Fibroblast of skin of back (primary cell): ENCODE results near the gene KDM4C.
A peak's percentile ranks its signal among the peaks of the same experiment; 100 is the strongest.

ENCODE experiments used
- DNase-seq: peaks from one replicate; pipeline ENCODE4 v3.0.0-alpha.2; 2013

Gene KDM4C

DNA sequence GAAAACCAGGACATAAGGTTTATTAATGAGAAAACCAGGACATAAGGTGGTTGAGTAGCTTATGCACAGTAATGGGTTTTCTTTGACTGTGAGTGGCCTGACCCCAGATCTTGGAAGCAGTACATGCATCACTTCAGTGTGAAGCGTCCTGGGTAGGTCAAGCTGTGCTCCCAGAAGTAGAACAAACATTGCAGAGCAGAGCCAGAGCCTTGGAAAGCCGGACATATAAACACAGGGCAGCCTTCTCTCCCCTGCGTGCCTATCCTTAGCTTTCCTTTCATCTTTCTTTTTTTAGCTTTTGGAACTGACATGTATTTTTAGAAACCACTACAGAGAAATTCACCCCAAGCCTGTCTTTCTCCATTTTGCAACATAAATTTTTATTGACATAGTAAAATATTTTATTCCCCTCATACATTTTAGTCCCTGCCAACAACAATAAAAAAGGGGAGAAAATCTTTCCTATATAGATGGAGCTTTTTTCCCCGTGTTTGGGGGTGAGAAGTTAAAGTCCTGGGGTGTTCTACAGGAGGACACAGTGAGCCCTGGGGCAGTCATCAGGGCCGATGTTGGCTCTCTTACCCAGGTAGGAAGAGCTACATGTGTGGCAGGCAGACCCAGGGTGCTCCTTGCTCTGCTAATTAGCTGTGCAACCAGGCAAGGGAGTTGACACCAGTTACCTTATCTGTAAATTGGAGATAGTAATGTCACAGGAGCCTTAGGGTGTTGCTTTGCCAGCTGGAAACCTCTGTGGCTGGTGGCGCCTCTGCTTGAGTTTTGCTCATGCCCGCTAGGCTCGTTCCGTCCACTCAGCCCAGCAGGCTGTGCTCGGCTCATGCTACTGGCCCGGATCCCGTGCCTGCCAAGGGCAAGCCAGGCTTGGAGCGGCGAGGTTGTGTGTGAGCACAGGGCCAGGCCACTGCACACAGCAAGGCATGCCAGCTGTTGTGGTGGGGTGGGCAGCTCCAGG, 389.6 kb downstream of the KDM4C start:
- no peak for DNase-seq

DNA sequence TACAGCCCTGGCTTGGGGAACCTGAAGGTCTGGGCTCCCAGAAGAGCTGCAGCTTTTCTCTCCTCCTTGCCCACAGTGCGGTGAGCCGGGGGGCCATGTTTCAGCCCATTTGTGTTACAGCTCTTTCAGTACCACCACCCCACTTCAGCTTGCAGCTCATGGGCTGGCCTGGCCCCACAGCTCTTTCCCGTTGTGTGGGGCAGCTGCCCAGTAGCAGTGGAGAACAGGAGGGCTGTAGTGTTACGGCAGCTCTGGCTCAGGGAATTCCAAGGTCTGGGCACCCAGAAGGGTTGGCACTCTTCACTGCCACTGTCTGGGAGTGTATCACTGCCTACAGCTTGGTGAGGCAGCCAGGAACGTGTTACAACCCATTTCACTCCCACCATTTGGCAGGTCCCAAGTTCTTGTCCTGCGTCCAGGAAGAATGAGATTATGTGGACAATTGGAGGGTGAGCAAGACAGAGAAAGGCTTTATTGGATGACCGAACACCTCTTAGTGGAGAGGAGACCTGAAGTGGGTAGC, 390.5 kb downstream of the KDM4C start:
- no peak for DNase-seq

DNA sequence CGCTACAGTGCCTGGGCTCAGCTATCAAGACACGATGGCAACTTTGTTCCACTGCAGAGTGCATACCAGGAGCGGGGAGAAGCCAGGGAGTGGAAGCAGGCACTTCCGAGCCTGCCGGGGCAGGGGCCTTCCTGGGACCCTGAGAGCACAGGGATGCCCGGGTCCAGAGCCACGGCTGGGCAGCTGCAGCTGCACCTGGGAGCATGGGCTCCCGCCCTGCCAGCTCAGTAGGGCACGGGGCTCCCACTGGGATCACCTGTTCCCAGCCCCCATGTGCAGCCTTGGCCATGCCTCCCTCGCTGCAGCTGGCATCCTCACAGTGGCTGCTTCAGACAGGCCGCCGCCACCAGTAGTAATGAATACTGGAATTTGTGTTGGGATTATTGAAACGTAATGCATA, 391.5 kb downstream of the KDM4C start:
- DNase-seq, result no peak

DNA sequence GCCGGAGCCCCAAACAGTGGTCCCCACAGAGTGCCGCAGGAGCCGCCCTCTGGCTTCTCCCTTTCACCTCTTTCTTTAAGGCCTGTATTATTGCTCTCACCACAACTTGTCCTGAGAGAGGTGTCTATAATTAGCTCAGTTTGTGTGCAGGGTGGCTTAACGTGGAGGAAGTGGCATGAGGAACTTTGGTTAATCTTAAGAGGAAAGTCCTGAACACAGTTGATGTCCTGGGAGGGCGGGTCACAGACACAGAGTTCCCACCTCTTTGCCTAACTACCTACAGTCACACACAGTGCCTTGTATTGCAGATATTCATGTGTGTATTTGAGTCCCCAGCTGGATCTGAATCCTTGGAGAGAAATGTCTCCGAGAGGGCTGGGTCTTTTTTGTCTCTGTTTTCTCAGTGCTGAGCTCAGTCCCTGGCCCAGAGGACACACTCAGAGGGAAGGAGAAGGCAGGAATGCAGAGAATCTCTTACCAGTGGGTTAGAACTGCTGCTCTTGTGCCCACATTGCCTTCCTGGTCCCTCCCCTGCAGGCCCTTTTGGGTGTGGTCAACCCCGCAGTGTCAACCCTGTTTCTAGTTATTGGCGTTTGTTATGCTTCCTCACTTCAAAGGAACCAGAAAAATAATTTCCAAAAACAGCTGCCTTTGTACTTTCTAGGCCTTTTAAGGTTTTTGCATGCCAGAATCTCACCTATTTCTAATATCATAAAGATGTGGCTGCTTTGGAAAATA, 392.5 kb downstream of the KDM4C start:
- DNase-seq, result peak; percentile 22

DNA sequence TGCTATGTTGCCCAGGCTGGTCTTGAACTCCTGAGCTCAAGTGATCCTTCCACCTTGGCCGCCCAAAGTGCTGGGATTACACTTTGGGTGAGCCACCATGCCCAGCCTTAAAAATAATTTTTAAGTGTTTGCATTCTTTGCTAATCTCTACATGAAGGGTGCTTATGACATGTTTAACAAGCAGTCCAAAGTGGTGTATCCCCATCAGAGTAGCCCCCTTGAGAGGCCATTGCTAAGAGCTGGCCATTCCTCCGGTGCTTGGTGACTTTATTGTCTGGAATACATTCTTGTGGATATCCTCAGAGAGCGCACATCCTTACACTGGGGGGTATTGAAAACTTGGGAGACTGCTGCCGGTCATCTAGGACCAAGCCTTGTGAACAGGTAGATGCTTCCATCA, 395.4 kb downstream of the KDM4C start:
- DNase-seq, result no peak

DNA sequence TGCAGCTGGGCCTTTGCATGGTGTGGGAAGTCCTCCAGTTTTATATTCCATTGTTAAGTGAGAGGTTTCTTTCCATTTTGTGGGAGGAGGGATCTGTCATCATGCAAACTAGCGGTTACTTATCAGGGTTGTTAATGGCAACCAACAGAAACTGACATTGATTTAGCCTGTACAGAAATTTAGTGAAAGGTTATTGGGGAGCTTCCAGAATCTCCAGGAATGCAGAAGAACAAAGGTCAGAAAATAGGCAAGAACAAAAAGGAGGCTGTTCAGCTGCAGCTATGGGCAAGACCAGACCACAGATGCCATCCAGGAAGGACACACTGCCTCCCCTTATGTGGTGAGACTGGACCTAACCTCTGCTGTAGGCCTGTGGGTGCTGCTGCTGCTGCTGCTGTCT, 395.8 kb downstream of the KDM4C start:
- no peak for DNase-seq

DNA sequence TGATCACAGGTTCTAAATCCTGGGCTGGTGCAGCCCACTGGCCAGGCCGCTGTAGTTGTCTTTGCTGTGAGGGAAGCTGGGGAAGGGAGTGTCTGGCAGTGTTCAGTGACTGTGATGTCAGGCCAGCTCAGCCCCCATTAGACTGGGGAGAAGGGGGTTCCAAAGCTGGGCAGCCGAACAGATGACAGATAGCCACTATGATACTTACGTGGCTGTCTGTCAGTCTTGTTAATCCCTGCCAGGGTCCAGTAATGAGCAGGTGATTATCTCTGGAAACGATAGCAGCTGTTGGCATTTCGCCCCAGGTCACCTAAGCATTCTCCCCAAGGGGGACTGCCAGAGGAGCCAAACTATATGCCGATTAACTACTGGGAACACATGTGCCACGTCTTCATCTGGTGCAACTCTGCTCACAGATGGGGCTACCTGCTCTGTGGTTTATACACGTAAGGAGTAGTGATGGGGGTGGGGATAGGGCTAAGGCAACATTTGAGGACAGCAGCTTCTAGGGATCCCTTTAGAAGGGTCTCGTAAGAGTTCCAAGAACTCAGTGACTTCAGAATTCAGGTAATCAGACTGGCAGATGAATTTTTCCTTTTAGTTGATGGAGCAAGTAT, 396.3 kb downstream of the KDM4C start:
- no peak for DNase-seq

DNA sequence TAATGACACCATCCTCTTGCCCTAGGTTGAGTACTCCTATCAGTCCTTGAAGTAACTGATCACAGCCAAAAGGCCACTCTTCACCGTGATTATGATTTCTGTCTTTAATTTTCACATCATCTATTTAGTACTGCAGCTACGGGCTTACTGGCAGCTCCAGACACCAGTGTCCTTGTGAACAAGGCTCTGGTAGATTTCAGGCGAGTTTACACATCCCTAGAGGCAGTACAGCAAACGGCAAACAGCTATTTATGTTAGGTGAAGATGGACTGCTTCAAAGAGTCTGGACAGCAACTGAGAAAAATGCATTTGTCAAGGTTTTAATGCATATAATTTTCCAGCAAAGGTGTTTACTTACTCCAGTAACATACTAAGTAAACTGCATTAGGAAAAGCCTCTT, 396.9 kb downstream of the KDM4C start:
- no peak for DNase-seq

DNA sequence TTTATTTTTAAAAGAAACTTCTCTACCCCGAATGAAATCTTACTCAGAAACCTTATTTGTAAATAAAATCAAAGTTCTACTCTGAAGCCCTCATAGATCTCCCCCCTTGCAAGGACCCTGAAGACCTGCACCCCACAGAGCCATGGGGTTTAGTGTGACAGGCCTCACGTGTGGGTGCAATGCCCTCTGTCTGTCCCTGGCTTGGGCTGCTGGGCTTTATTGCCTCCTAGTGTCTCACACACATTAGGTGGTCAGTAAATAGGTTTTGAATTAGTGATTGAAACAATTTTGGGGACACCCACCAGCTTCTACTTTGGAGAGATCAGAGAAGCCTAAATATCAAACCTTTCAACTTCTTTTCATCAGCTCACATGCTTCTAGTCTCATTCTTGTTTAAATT, 403.7 kb downstream of the KDM4C start:
- no peak for DNase-seq

DNA sequence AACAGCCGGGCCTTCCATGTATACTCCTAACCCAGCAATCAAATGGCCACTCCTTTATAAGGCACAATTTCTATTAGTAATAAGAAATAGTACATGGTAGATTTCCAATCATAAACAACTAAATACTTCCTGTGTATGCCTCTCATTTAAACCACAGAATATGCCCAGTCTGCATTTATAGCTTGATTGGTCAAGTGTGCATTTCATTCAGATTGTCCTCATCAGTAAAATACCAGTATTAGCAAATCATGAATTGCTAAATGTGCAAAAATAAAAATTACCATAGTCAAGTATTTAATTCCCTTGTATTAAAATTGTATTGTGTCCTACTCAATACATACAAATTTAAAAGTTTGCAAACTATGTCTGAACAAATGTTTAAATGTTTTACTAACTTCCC, 406.2 kb downstream of the KDM4C start:
- no peak for DNase-seq

DNA sequence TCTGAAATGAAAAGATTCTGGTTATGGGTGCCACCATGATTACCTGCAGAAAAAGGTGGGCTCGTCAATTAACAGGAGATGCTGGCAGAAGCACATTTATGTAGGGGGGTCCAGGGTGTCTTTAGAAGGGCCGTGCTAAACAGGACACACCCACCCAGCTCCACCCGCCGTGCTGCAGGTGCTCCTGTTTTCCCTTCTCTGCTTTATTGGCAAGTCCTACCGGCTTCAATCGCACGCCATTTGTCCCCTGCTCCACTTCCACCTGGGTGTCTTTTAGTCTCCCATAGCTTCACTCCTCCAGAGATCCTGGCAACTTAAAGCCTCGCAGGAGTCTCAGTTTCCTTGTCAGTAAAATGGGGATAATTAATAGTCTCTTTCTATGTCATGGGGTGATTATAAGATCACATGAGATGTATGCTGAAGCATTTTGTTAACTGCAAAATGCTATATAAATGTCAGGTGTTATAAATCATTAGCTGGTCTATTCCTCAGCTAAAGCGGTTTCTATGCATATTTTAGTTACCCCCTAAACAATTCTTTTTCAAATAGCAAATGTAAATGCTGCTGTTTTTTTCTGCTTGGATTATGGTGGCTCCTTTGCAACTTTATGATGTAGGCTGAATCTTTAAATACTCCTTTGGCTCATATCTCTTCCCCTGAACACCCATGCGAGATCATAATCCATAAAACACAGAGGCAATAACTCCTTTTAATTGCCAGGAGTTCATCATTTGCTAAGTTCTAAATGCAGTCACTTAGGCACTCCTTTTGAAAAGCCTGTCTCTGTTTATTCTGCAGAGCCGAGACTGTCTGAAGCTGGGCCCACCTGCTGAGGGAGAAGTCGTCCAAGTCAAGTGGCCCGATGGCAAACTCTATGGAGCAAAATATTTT, 406.9 kb downstream of the KDM4C start:
- DNase-seq, result no peak

DNA sequence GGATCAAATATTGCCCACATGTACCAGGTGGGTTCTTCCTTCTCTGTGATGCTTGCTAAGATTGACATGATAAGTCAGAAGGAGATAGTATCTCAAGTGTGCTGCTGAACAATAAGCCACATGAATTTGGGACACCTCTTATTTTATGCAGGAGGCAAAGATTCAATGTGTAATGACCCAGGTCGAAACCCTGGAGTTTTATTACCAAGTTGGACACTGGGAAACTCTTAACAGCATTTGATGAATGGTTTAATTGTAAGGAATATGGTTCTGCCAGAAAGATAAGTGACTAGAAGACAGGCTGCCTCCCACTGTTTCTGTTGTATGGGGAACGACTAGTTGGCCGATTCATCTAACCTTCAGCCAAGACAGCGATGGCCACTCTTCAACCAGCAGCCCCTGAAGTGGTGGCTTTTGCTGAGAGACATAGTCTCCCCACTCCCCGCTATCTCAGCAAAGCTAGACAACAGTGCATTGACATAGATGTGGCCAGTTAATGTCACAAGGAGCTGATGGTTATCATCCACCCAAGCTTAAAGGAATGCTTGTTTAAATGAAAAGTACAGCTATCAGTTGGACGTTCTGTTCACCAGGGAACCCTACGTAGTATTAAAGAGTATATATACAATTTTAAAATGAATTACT, 407.7 kb downstream of the KDM4C start:
- no peak for DNase-seq

DNA sequence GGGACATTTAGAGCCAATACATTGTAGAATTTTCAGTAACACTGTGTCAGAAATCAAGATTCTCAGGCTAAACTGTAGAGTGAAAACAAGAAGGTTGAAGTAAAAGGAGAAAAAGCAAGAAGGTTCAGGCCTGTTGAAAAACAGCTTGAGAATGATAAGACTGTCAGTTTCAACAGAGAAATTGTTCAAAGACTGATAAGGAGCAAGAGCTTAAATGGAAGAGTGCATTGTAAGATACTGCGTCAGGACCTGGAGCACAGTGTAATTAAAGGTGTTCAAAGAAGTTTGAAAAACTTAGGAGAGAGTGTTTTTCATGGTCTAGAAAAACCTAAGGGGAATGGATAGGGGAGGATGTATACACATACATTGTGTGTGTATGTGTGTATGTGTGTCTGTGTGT, 408.3 kb downstream of the KDM4C start:
- DNase-seq, result no peak

DNA sequence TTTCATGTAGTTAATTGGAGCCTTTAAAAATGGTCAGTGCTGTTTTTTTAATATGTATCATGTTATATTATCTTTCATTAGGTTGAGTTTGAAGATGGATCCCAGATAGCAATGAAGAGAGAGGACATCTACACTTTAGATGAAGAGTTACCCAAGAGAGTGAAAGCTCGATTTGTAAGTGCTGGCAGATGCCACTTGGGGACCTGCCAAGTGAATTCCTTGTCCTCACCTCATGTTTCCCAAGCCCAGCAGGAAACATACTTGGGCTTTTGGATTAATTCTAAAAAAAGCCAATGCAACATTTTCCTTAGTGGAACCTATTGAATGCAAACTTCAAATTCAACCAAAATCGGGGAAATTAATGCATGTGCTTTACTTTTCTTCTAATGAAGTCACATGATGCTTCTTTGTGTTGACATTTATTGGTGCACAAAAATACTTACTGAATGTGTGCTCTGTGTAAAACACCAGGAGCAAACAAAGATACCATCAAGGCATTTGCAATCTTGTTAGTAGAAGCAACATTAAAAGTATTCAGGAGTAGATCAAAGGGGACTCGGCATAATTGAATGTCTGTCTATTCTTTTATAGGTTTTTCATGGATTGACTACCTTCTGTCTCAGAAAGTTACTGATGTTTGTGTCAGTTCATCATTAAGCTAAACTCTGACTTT, 412.1 kb downstream of the KDM4C start:
- peak; percentile 22 for DNase-seq

DNA sequence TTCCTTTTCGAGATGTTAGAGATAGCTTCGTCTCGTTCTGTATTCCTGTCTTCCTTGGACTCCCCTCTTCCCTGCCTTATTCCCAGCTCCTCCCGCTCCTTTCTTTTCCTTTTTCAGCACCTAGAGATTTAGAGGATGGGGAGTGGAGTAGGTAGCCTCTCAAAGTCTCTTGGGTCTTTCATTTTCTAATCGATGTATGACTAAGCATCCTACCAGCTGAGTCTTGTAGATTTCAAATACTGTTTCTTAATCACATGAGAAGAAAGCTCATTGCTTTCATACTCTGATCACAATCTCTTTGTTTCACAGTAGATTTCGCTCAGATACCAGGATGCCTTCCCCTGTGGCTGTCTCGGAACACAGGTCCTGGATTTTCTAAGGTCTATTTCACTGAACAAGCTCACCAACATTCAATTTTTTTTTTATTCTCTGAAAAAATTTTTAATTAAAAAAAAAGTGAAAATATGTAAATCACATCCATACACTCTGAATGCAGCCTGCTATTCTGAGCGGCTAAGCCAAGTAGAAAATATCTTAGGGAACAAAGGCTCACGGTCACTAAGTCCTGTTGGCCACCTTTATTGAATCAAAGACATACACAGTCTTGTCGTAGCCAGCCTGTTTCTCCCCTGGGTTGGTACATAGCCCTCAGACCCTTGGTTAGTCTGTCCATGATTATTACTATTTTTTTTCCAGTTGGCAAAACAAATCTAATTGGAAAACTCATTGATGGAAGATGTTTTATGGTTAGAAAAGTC, 413.8 kb downstream of the KDM4C start:
- no peak for DNase-seq

DNA sequence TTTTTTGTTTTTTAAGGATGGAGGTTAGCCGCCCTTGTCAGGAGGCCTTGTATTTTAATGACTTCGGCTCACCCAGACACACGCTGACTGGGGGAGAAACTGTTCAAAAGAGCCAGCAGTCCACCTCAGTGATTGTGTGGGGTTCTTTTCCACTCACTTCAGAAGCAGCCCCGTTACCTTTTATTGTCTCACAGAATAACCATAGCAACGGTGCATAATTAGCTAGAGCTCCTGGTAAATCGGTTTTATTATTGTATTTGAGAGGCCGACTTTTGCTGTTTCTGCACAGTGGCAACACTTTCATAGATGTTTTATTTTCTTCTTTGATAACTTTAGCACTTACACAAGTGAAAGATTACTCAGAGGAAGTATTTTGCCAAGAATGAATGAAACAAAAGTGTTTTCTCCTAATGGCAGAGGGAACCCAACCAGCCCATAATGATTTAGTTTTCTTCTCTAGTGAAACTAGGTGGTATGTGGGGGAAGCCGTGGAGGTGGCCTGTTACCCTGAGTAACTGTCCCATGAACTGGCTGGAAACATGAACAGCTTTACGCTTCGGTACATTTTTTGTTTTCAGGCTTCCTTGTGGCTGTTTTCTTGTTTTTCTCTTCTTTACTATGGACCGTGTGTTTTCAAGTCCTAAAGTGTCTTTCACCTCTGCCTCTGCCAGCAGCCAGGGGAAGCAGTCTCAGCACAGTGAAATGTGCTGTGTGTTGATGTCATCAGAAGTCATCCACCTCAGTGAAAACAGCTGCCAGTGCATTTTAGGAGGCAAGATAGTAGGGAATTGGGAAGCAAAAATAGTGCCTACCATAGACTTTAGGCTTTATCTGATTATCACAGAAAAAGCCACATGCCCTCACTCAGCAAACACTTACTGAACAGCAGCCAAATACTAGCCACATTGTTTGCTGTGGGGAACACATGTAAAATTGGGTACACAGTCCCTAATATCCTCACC, 414.7 kb downstream of the KDM4C start:
- DNase-seq, result no peak

DNA sequence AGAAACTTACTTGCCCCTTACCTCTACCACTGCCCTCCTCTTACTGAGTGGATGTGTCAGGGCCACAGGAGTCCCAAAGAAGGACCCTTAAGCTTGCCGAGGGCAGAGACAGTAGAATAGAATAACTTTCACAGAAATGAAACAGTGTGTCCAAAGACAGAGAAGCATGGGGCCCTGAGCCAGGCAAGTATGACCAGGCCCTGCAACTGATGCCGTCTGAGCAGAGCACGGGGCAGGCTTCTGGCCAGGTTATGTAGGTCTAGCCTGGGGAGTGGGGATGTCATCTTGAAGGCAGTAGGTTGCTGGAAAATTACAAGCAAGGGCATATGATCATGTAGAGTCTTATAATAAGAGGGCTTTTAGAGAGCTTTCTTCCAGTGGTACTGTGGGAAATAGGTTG, 415.4 kb downstream of the KDM4C start:
- no peak for DNase-seq

DNA sequence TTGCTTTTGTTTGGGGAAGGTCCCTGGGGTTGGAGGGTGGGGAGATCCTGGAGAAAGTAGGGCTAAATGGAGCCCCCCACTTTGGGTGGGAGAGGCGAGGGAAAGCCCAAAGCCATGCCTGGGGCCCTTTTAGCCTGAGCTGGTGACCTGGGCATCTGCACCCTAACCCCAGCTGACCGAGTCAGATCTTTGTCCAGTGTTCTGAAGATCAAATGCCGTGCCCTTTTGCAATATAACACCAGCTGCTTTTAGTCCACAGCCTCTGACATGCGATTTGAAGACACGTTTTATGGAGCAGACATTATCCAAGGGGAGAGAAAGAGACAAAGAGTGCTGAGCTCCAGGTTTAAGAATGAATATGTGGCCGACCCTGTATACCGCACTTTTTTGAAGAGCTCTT, 416.5 kb downstream of the KDM4C start:
- no peak for DNase-seq

DNA sequence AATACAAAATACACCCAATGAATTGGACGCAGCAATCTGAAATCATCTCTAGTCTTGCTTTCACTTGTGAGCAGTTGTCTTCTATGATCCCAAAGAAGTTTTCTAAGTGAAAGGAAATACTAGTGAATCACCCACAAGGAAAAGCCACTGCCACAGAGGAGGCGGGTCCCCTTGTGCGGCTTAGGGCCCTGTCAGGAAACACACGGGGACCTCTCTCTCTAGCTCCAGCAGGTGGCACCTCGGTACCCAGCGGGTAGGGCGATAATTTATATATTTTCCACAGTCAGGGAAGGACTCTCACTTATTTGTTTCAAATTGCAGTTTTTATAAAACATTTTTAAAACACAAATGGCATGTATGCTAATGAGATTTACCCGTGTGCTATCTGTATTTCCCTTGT, 417.1 kb downstream of the KDM4C start:
- no peak for DNase-seq
